Measurements from ENCODE around the gene AGL.

GRCh38 chr1:99829269-99829668 is 20.9 kb upstream of the AGL start:
- TF ChIP-seq CTCF (IDR thresholded peaks at IDR 0.05; ENCODE audit: low read depth, low read length, poor library complexity, severe bottlenecking): no peak
- no peak for TF ChIP-seq EZH2phosphoT487 (IDR thresholded peaks at IDR 0.05; ENCODE audit: borderline replicate concordance, low read length)
